ENCODE measurements around the gene GPR156. TPM values are rescaled to one million over a fixed set of nuclear protein-coding genes. Genes with fewer than 3 reads are reported as not detected.

GPR156 gene
- total and polyA plus RNA-seq, 8 donors = 0.13 to 0.89 (median 0.37) TPM; not detected in 5

GRCh38 chr3:120173056-120173675 lies 111.9 kb downstream of the GPR156 start:
- WGBS, 5 donors = 80 to 90% (median 87%) methylated on average over 6 of the region's 6 CpGs
- Histone ChIP-seq H3K27me3 (no peaks in the 10 kb centered on the region), H3K36me3 (no peaks in the 10 kb centered on the region), H3K4me1 (peaks cover 0 to 15% (median 7%) of the 10 kb centered on the region in 4 donors), H3K27ac (no peak overlapping the region), H3K4me3 (no peak overlapping the region), H3K9me3 (no peaks in the 10 kb centered on the region)
- DNase-seq = no peak
- intact Hi-C loops (cut with DNase I; ENCODE audit: low total_unique reads) = no loop called here
- TF ChIP-seq CTCF (IDR thresholded peaks at IDR 0.05) (no peak), EP300 (IDR thresholded peaks at IDR 0.05) (no peak), POLR2AphosphoS5 (IDR thresholded peaks at IDR 0.05) (no peak), POLR2A (IDR thresholded peaks at IDR 0.05) (no peak)

- H3K4me3 ChIP-seq = no peak overlapping the region
- no peaks in the 10 kb centered on the region for H3K27me3 ChIP-seq
- peak overlapping the region in 2 of 5 donors; percentile 19 to 27 for H3K27ac ChIP-seq
- H3K4me1 ChIP-seq = peaks cover 0 to 12% (median 5%) of the 10 kb centered on the region in 4 donors
- DNase-seq = no peak
- H3K36me3 ChIP-seq = no peaks in the 10 kb centered on the region
- intact Hi-C loops (cut with DNase I; ENCODE audit: low total_unique reads) = no loop called here
- H3K9me3 ChIP-seq = no peaks in the 10 kb centered on the region
- WGBS, 5 donors = 48 to 72% (median 55%) methylated on average over 6 of the region's 6 CpGs
- TF ChIP-seq POLR2AphosphoS5 (IDR thresholded peaks at IDR 0.05) (no peak), CTCF (IDR thresholded peaks at IDR 0.05) (no peak), EP300 (IDR thresholded peaks at IDR 0.05) (no peak), POLR2A (IDR thresholded peaks at IDR 0.05) (no peak)
These were observed 113.0 kb downstream of the GPR156 start for GRCh38 chr3:120172070-120172469.

GRCh38 chr3:120171134-120171873 lies 113.7 kb downstream of the GPR156 start:
- no peaks in the 10 kb centered on the region for H3K27me3 ChIP-seq
- no peak overlapping the region for H3K4me3 ChIP-seq
- 72 to 88% (median 85%) methylated on average over 5 to 8 of the region's 8 CpGs for WGBS, 5 donors
- peak overlapping the region in 2 of 5 donors; percentile 19 to 27 for H3K27ac ChIP-seq
- no peaks in the 10 kb centered on the region for H3K36me3 ChIP-seq
- intact Hi-C loops (cut with DNase I; ENCODE audit: low total_unique reads) = no loop called here
- TF ChIP-seq POLR2AphosphoS5 (IDR thresholded peaks at IDR 0.05) (peak in 1 of 3 donors; percentile 30), CTCF (IDR thresholded peaks at IDR 0.05) (no peak), POLR2A (IDR thresholded peaks at IDR 0.05) (no peak), EP300 (IDR thresholded peaks at IDR 0.05) (no peak)
- no peak for DNase-seq
- no peaks in the 10 kb centered on the region for H3K9me3 ChIP-seq
- H3K4me1 ChIP-seq = peaks cover 0 to 9% (median 4%) of the 10 kb centered on the region in 4 donors

GRCh38 chr3:120170223-120170622 lies 114.8 kb downstream of the GPR156 start:
- TF ChIP-seq CTCF (IDR thresholded peaks at IDR 0.05) = no peak
- no peak for TF ChIP-seq POLR2A (IDR thresholded peaks at IDR 0.05)
- no peak for TF ChIP-seq EP300 (IDR thresholded peaks at IDR 0.05)
- no peak for TF ChIP-seq POLR2AphosphoS5 (IDR thresholded peaks at IDR 0.05)
- peaks cover 0 to 9% (median 4%) of the 10 kb centered on the region in 4 donors for H3K4me1 ChIP-seq

More at GRCh38 chr3:120170223-120170622, 114.8 kb downstream of the GPR156 start:
- Histone ChIP-seq H3K4me3 (no peak overlapping the region), H3K27me3 (no peaks in the 10 kb centered on the region), H3K9me3 (no peaks in the 10 kb centered on the region), H3K27ac (no peak overlapping the region), H3K36me3 (no peaks in the 10 kb centered on the region)
- no peak for DNase-seq
- intact Hi-C loops (cut with DNase I; ENCODE audit: low total_unique reads) = no loop called here
- WGBS, 5 donors = 75 to 95% (median 81%) methylated on average over 2 of the region's 2 CpGs
